Suprapubic skin (tissue), 4 donors: Measurements from ENCODE around the gene IL9. TPM values are rescaled to one million over a fixed set of nuclear protein-coding genes. Genes with fewer than 3 reads are reported as not detected.
A peak's percentile ranks its signal among the peaks of the same experiment; 100 is the strongest.

ENCODE experiments used
- DNase-seq, 2 donors: peaks; one replicate each; pipeline ENCODE4 v3.0.0-alpha.2; 2019; ENCODE audit warnings: low spot score in 2 of 2
- H3K27ac ChIP-seq: fragments of 200-600 bp; sonication (generic); one replicate; pipeline ENCODE4 v1.5.1; 2019
- H3K27me3 ChIP-seq: fragments of 200-600 bp; sonication (generic); one replicate; pipeline ENCODE4 v1.5.1; 2019
- H3K36me3 ChIP-seq: fragments of 200-600 bp; sonication (generic); one replicate; pipeline ENCODE4 v1.5.1; 2019
- H3K4me1 ChIP-seq: fragments of 200-600 bp; sonication (generic); one replicate; pipeline ENCODE4 v1.5.1; 2019
- H3K4me3 ChIP-seq: fragments of 200-600 bp; sonication (generic); one replicate; pipeline ENCODE4 v1.5.1; 2019; ENCODE audit warnings: mild to moderate bottlenecking
- H3K9me3 ChIP-seq: fragments of 200-600 bp; sonication (generic); one replicate; pipeline ENCODE4 v1.5.1; 2019
- EP300 ChIP-seq: sonication (generic); formaldehyde crosslinking; IDR thresholded peaks from one replicate; pipeline ENCODE4 v1.6.1; 2017; ENCODE audit warnings: antibody characterized with exemption
- POLR2A ChIP-seq, 2 donors: fragments of 450-650 bp; IDR thresholded peaks; one replicate each; pipeline ENCODE4 v1.6.1; 2017; ENCODE audit warnings: antibody characterized with exemption in 2 of 2, mild to moderate bottlenecking in 2 of 2, moderate library complexity in 2 of 2
- POLR2AphosphoS5 ChIP-seq, 3 donors: sonication (generic); formaldehyde crosslinking; IDR thresholded peaks; one replicate each; pipeline ENCODE4 v1.6.1; 2017; ENCODE audit warnings: antibody characterized with exemption in 3 of 3
- WGBS: methylation state at CpG from one replicate; pipeline ENCODE4 v1.1.5; 2018; 5-methylcytosine and 5-hydroxymethylcytosine counted together
- total RNA-seq, 4 donors: library from RNA; depleted of rRNA; stranded (reverse); fragments of >200 nt; gene quantifications; one replicate each; pipeline ENCODE4 v1.1.0, GENCODE V29; 2016
- TF ChIP-seq, protein P1 (sequence below), 2 donors: fragments of 200-600 bp in 1 of 2; fragments of 450-650 bp in 1 of 2; sonication (generic) in 1 of 2; IDR thresholded peaks; one replicate each; pipeline ENCODE4 v1.5.1; 2016 to 2019; ENCODE audit warnings: antibody characterized with exemption in 2 of 2, mild to moderate bottlenecking in 1 of 2, moderate library complexity in 1 of 2

IL9 gene
- total RNA-seq, 4 donors from 2014 or later, result not detected

DNA sequence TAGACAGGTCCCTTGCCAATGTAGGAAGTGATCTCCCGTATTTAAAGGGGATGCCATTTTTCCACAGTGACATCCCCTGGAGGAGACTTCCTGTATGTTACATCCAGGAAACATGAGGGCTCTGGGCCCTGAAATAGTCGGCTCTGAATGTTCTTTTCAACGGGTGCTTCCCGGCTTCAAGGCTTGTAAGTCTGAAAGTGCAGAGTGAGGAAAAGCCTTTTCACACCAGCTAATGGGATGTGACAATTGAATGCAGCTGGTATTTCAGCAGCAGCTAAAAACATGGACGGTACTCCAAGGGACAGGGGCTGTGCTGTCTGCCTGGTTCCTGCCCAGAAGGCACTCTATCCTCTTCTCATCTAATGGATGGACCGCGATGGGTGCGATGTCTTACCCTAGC is 1.4 kb downstream of the IL9 start:
- no peaks in the 10 kb centered on the region for H3K9me3 ChIP-seq
- H3K36me3 ChIP-seq, result no peaks in the 10 kb centered on the region
- peak in 1 of 2 donors; percentile 35 for DNase-seq
- no peak overlapping the region for H3K27ac ChIP-seq
- no peak overlapping the region for H3K4me3 ChIP-seq
- 57% methylated on average over 8 of the region's 8 CpGs for WGBS
- peaks cover 21% of the 10 kb centered on the region for H3K27me3 ChIP-seq
- peaks cover 5% of the 10 kb centered on the region for H3K4me1 ChIP-seq
- TF ChIP-seq POLR2A (IDR thresholded peaks at IDR 0.05) (no peak), POLR2AphosphoS5 (IDR thresholded peaks at IDR 0.05) (no peak), EP300 (no peak)
- TF ChIP-seq, protein P1, sequence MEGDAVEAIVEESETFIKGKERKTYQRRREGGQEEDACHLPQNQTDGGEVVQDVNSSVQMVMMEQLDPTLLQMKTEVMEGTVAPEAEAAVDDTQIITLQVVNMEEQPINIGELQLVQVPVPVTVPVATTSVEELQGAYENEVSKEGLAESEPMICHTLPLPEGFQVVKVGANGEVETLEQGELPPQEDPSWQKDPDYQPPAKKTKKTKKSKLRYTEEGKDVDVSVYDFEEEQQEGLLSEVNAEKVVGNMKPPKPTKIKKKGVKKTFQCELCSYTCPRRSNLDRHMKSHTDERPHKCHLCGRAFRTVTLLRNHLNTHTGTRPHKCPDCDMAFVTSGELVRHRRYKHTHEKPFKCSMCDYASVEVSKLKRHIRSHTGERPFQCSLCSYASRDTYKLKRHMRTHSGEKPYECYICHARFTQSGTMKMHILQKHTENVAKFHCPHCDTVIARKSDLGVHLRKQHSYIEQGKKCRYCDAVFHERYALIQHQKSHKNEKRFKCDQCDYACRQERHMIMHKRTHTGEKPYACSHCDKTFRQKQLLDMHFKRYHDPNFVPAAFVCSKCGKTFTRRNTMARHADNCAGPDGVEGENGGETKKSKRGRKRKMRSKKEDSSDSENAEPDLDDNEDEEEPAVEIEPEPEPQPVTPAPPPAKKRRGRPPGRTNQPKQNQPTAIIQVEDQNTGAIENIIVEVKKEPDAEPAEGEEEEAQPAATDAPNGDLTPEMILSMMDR (IDR thresholded peaks at IDR 0.05), result no peak

DNA sequence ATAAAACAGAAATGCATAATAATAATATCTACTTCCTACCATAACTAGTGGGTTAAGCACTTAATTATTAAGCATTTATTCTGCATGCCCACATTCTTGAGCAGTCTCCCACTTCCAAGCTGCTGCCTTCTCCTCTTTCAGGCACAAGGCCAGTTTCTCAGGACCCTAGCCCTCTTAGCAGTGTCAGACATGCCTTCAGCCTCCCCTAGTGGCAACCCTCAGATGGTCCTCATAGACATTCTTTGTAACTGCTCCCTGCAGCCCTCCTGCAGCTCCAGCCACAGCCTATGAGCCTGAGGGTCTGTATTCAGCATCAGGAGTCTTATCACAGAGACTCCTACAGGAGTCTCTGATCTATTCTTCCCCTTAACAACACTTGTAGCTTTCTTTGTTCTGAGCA is 3.9 kb downstream of the IL9 start:
- TF ChIP-seq, protein P1 (IDR thresholded peaks at IDR 0.05), result no peak
- TF ChIP-seq EP300 (no peak), POLR2AphosphoS5 (IDR thresholded peaks at IDR 0.05) (no peak), POLR2A (IDR thresholded peaks at IDR 0.05) (no peak)
- DNase-seq, result peak in 1 of 2 donors; percentile 15

DNA sequence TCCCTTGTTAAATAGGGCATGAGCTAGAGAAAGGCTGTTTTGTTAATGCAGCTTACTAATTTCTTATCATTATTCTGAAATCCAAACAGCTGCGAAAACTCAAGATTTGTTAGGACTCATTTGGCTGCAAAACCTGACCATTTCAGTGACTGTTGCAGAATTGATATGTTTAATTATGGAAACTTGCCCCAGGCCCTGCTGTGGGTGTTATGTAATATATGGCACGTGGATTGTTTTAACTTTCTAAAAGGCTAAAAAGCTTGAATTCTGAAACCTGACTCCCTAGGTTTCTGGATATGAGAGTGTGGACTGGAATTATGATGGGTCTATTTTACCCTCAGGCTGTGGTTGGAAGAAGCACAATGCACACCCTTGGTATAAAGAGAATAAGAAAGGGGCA is 4.4 kb downstream of the IL9 start:
- DNase-seq, result peak in 1 of 2 donors; percentile 4
- no peaks in the 10 kb centered on the region for H3K9me3 ChIP-seq
- H3K36me3 ChIP-seq, result no peaks in the 10 kb centered on the region
- peaks cover 2% of the 10 kb centered on the region for H3K27me3 ChIP-seq
- H3K4me3 ChIP-seq, result no peak overlapping the region
- peaks cover 10% of the 10 kb centered on the region for H3K4me1 ChIP-seq
- no peak for TF ChIP-seq POLR2AphosphoS5 (IDR thresholded peaks at IDR 0.05)
- 48% methylated on average over 2 of the region's 2 CpGs for WGBS
- no peak overlapping the region for H3K27ac ChIP-seq

More for the DNA sequence above, 3.9 kb downstream of the IL9 start:
- H3K27ac ChIP-seq, result no peak overlapping the region
- no peaks in the 10 kb centered on the region for H3K9me3 ChIP-seq
- peaks cover 10% of the 10 kb centered on the region for H3K4me1 ChIP-seq
- no peaks in the 10 kb centered on the region for H3K36me3 ChIP-seq
- no peak overlapping the region for H3K4me3 ChIP-seq
- peaks cover 4% of the 10 kb centered on the region for H3K27me3 ChIP-seq

DNA sequence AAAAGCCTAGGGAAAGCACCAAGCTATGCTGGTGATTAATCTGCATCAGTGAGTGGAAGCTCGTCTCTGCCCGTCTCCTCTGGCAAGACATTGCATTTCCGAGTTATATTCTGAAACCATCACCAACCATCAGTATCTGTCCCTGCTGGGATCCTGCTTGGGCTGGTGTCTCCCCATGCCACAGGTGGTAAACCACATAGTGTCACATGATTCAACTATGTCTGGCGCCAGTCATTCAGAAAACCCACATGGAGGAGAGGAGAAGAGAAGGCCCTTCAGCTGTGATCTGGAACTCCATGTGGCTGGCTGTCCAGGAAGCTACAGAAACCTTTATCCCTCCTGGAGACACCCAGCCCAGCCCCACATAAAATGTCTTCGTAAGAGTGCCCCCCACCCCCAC is 4.8 kb downstream of the IL9 start:
- Histone ChIP-seq H3K27ac (no peak overlapping the region), H3K4me3 (no peak overlapping the region), H3K9me3 (no peaks in the 10 kb centered on the region), H3K27me3 (peaks cover 6% of the 10 kb centered on the region), H3K4me1 (peaks cover 10% of the 10 kb centered on the region), H3K36me3 (no peaks in the 10 kb centered on the region)
- 57% methylated on average over 5 of the region's 5 CpGs for WGBS
- no peak for TF ChIP-seq EP300
- no peak for TF ChIP-seq POLR2AphosphoS5 (IDR thresholded peaks at IDR 0.05)
- TF ChIP-seq, protein P1 (IDR thresholded peaks at IDR 0.05), result no peak
- no peak for TF ChIP-seq POLR2A (IDR thresholded peaks at IDR 0.05)
- peak in 1 of 2 donors; percentile 56 for DNase-seq

DNA sequence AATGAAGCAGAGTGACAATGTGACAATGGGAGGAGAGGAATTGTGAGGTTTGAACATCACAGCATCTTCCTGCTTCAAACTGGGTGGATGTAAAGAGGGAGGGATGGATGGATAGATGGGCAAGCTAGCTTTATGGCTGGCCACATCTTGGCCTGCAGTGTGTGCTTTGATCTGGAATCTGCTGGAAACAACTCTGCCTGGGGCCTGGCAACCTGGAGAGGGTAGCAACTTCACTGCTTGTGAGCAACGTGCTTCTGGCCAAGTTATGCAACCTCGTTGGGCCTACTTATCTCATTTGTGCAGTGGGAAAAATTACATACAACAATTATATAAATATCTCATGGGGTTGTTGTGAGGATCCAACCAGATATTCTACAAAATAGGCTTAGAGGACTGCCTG is 5.3 kb downstream of the IL9 start:
- 30% methylated on average over 2 of the region's 2 CpGs for WGBS
- Histone ChIP-seq H3K36me3 (no peaks in the 10 kb centered on the region), H3K9me3 (no peaks in the 10 kb centered on the region), H3K4me3 (no peak overlapping the region), H3K4me1 (peaks cover 10% of the 10 kb centered on the region), H3K27ac (no peak overlapping the region), H3K27me3 (peaks cover 4% of the 10 kb centered on the region)
- DNase-seq, result peak in 1 of 2 donors; percentile 63
- TF ChIP-seq, protein P1 (IDR thresholded peaks at IDR 0.05), result no peak
- TF ChIP-seq EP300, result no peak
- TF ChIP-seq POLR2A (IDR thresholded peaks at IDR 0.05), result no peak
- TF ChIP-seq POLR2AphosphoS5 (IDR thresholded peaks at IDR 0.05), result no peak
